Measurements from ENCODE around the gene SCARF2.

The SCARF2 gene

GRCh38 chr22:20446383-20446970 lies 8.9 kb upstream of the SCARF2 start:
- H3K9me3 ChIP-seq (ENCODE audit: low read length): no peaks in the 10 kb centered on the region
- H3K4me3 ChIP-seq (ENCODE audit: low read depth in 1 of 2, low read length in 2 of 2): no peak overlapping the region
- no peaks in the 10 kb centered on the region for H3K4me1 ChIP-seq (ENCODE audit: insufficient read depth, low read length)
- H3K27ac ChIP-seq (ENCODE audit: low read depth, low read length): no peak overlapping the region
- no peak overlapping the region for H3K9ac ChIP-seq (ENCODE audit: low read length)
- peaks cover 45% of the 10 kb centered on the region for H3K36me3 ChIP-seq (ENCODE audit: insufficient read depth, low read length)
- no peaks in the 10 kb centered on the region for H3K27me3 ChIP-seq (ENCODE audit: control insufficient read depth in 1 of 2, insufficient read depth in 2 of 2, low read length in 2 of 2)

GRCh38 chr22:20444325-20444724 lies 6.7 kb upstream of the SCARF2 start:
- no peaks in the 10 kb centered on the region for H3K4me1 ChIP-seq (ENCODE audit: insufficient read depth, low read length)
- H3K4me3 ChIP-seq (ENCODE audit: low read depth in 1 of 2, low read length in 2 of 2): no peak overlapping the region
- H3K36me3 ChIP-seq (ENCODE audit: insufficient read depth, low read length): peaks cover 37% of the 10 kb centered on the region

GRCh38 chr22:20442485-20443284 lies 5.1 kb upstream of the SCARF2 start:
- Histone ChIP-seq H3K36me3 (ENCODE audit: insufficient read depth, low read length) (peaks cover 37% of the 10 kb centered on the region), H3K27ac (ENCODE audit: low read depth, low read length) (no peak overlapping the region)

More at GRCh38 chr22:20444325-20444724, 6.7 kb upstream of the SCARF2 start:
- Histone ChIP-seq H3K9ac (ENCODE audit: low read length) (no peak overlapping the region), H3K9me3 (ENCODE audit: low read length) (no peaks in the 10 kb centered on the region), H3K27ac (ENCODE audit: low read depth, low read length) (no peak overlapping the region), H3K27me3 (ENCODE audit: control insufficient read depth in 1 of 2, insufficient read depth in 2 of 2, low read length in 2 of 2) (no peaks in the 10 kb centered on the region)

DNA sequence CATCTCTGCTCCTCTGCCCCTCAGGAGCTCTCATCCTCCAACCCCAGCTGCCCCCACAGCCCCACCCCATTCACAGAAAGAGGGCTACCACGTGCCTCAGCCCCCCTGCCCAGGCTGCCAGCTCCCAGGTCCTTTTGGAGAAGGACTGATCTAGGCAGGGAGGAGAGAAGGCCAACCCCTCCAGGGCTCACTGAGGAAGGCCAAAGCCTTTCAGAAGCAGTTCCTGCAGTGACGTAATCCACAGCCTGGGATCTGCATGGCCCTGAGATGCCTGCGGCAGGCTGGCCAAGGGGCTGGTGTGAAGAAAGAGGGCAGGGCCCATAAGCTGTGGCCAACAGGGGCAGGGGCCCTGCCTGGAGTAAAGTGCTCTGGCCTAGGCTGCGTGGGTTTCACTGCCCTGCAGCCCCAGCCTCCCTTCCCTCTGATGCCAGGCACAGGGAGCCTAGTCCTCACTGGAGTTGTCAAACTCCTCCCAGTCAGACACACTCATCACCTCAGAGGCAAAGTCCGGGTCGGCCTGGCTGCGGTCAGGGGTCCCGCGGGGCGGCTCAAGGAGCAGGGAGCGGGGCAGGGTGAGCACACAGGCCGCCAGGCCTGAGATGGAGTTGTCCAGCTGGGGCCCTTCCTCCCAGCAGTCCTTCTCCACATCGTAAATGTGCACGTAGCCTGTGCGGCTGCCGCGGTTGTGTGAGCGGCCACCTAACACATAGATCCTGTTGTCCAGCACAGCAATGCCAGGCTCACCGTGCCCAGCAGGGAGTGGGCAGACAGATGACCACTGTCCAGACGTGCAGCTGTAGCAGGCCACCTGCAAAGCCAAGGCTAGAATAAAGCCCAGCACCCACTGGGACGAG lies 4.2 kb upstream of the SCARF2 start:
- peaks cover 10% of the 10 kb centered on the region for H3K4me1 ChIP-seq (ENCODE audit: insufficient read depth, low read length)
- no peak overlapping the region for H3K4me3 ChIP-seq (ENCODE audit: low read depth in 1 of 2, low read length in 2 of 2)
- H3K9me3 ChIP-seq (ENCODE audit: low read length): no peaks in the 10 kb centered on the region
- H3K27ac ChIP-seq (ENCODE audit: low read depth, low read length): no peak overlapping the region
- H3K36me3 ChIP-seq (ENCODE audit: insufficient read depth, low read length): peaks cover 37% of the 10 kb centered on the region
- no peak overlapping the region for H3K9ac ChIP-seq (ENCODE audit: low read length)
- H3K27me3 ChIP-seq (ENCODE audit: control insufficient read depth in 1 of 2, insufficient read depth in 2 of 2, low read length in 2 of 2): no peaks in the 10 kb centered on the region

More at GRCh38 chr22:20442485-20443284, 5.1 kb upstream of the SCARF2 start:
- no peaks in the 10 kb centered on the region for H3K27me3 ChIP-seq (ENCODE audit: control insufficient read depth in 1 of 2, insufficient read depth in 2 of 2, low read length in 2 of 2)
- peaks cover 10% of the 10 kb centered on the region for H3K4me1 ChIP-seq (ENCODE audit: insufficient read depth, low read length)
- no peaks in the 10 kb centered on the region for H3K9me3 ChIP-seq (ENCODE audit: low read length)
- no peak overlapping the region for H3K4me3 ChIP-seq (ENCODE audit: low read depth in 1 of 2, low read length in 2 of 2)
- no peak overlapping the region for H3K9ac ChIP-seq (ENCODE audit: low read length)

GRCh38 chr22:20440637-20441591 lies 3.3 kb upstream of the SCARF2 start:
- Histone ChIP-seq H3K9me3 (ENCODE audit: low read length) (no peaks in the 10 kb centered on the region), H3K27ac (ENCODE audit: low read depth, low read length) (no peak overlapping the region), H3K4me3 (ENCODE audit: low read depth in 1 of 2, low read length in 2 of 2) (no peak overlapping the region), H3K9ac (ENCODE audit: low read length) (no peak overlapping the region), H3K27me3 (ENCODE audit: control insufficient read depth in 1 of 2, insufficient read depth in 2 of 2, low read length in 2 of 2) (peaks cover 0 to 8% of the 10 kb centered on the region in 2 donors), H3K4me1 (ENCODE audit: insufficient read depth, low read length) (peaks cover 12% of the 10 kb centered on the region), H3K36me3 (ENCODE audit: insufficient read depth, low read length) (peaks cover 30% of the 10 kb centered on the region)

DNA sequence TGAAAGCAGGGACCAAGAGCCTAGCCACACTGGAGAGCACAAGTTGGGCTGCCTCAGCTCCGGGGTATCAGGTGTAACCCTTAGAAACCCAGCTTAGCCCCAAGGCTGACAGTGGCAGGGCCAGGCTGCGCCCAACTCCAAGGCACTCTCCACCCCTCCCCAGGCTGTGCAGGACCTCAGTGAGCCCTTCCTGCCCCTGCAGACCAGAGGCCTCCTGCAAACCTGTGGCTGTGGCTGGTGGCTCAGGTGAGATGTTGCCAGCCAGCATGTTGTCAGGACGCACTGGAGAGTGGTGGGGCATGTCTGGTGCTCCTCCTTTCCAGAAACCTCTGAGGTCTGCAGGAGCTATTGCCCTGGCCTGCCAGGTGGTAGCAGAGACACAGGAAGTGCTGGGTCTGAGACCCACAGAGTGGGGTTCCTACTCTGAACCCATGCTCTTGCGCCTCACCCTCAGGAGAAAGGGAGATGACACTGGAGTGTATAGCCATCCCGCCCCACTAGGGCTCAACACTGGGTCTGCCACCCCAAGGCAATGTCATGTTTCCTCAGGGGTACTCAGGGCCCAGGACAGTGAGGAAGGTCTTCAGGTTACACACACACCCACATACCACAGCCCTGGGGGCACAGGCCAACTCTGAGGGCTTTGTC lies 2.4 kb upstream of the SCARF2 start:
- no peak overlapping the region for H3K4me3 ChIP-seq (ENCODE audit: low read depth in 1 of 2, low read length in 2 of 2)
- H3K9ac ChIP-seq (ENCODE audit: low read length): no peak overlapping the region
- H3K27ac ChIP-seq (ENCODE audit: low read depth, low read length): no peak overlapping the region
- peaks cover 0 to 9% of the 10 kb centered on the region in 2 donors for H3K27me3 ChIP-seq (ENCODE audit: control insufficient read depth in 1 of 2, insufficient read depth in 2 of 2, low read length in 2 of 2)
- peaks cover 20% of the 10 kb centered on the region for H3K4me1 ChIP-seq (ENCODE audit: insufficient read depth, low read length)
- peaks cover 24% of the 10 kb centered on the region for H3K36me3 ChIP-seq (ENCODE audit: insufficient read depth, low read length)
- no peaks in the 10 kb centered on the region for H3K9me3 ChIP-seq (ENCODE audit: low read length)

GRCh38 chr22:20439556-20439927 lies 1.9 kb upstream of the SCARF2 start:
- peaks cover 20% of the 10 kb centered on the region for H3K4me1 ChIP-seq (ENCODE audit: insufficient read depth, low read length)
- H3K27ac ChIP-seq (ENCODE audit: low read depth, low read length): no peak overlapping the region
- H3K36me3 ChIP-seq (ENCODE audit: insufficient read depth, low read length): peaks cover 19% of the 10 kb centered on the region
- peaks cover 0 to 9% of the 10 kb centered on the region in 2 donors for H3K27me3 ChIP-seq (ENCODE audit: control insufficient read depth in 1 of 2, insufficient read depth in 2 of 2, low read length in 2 of 2)
- no peak overlapping the region for H3K4me3 ChIP-seq (ENCODE audit: low read depth in 1 of 2, low read length in 2 of 2)
- H3K9ac ChIP-seq (ENCODE audit: low read length): no peak overlapping the region
- no peaks in the 10 kb centered on the region for H3K9me3 ChIP-seq (ENCODE audit: low read length)

DNA sequence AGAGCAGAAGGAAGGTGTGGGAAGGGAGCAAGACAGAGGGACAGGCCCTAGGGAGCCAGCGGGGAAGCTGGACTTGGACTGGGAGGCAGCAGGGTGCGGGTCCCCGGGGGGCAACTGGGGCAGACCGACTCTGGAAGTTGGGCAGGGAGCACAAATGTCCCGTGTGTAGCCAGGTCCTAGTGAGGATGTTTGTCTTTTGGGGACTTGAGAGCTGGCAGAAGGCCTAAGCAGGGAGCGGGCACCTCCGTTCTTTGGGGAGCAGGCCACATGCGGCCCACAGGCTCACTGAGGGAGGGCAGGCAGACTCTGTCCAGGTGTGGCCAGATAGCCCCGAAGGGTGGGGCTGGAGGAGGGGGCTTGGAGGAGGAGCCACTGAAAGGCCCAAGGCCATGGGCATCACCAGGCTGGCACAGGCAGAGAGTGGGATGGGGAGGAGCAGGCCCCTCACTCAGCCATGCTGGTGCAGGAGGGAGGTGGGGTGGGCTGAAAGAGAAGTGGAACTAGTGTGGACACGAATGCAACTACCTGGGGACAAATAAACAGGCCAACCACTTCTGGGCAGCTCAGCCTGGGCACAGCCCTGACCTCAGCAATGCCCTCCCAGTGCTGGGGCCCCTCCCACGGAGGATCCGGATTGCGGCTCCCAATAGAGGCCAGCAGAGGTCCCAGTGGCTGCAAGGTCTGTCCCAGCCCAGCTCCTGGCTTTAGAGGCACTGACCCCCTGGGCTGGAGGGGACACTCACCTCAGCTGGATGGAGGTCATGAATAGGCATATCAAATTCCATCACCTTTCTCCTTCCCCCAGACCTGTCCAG lies 1.3 kb upstream of the SCARF2 start:
- H3K27ac ChIP-seq (ENCODE audit: low read depth, low read length): peak overlapping the region; percentile 78
- peaks cover 13% of the 10 kb centered on the region for H3K36me3 ChIP-seq (ENCODE audit: insufficient read depth, low read length)
- H3K4me3 ChIP-seq (ENCODE audit: low read depth in 1 of 2, low read length in 2 of 2): peak overlapping the region in 1 of 2 donors; percentile 51
- peak overlapping the region; percentile 36 for H3K9ac ChIP-seq (ENCODE audit: low read length)
- H3K27me3 ChIP-seq (ENCODE audit: control insufficient read depth in 1 of 2, insufficient read depth in 2 of 2, low read length in 2 of 2): peaks cover 0 to 9% of the 10 kb centered on the region in 2 donors
- peaks cover 20% of the 10 kb centered on the region for H3K4me1 ChIP-seq (ENCODE audit: insufficient read depth, low read length)
- no peaks in the 10 kb centered on the region for H3K9me3 ChIP-seq (ENCODE audit: low read length)

- H3K36me3 ChIP-seq (ENCODE audit: insufficient read depth, low read length): peaks cover 13% of the 10 kb centered on the region
- H3K4me1 ChIP-seq (ENCODE audit: insufficient read depth, low read length): peaks cover 20% of the 10 kb centered on the region
- H3K4me3 ChIP-seq (ENCODE audit: low read depth in 1 of 2, low read length in 2 of 2): peak overlapping the region; percentile 48 to 51
- peak overlapping the region; percentile 36 for H3K9ac ChIP-seq (ENCODE audit: low read length)
- H3K27me3 ChIP-seq (ENCODE audit: control insufficient read depth in 1 of 2, insufficient read depth in 2 of 2, low read length in 2 of 2): peaks cover 0 to 9% of the 10 kb centered on the region in 2 donors
- H3K9me3 ChIP-seq (ENCODE audit: low read length): no peaks in the 10 kb centered on the region
- H3K27ac ChIP-seq (ENCODE audit: low read depth, low read length): peak overlapping the region; percentile 78
Measured at GRCh38 chr22:20438427-20438677, 727 bp upstream of the SCARF2 start.

All from muscle layer of colon (tissue), 2 donors.